ENCODE data around the gene CCSER1.

DNA sequence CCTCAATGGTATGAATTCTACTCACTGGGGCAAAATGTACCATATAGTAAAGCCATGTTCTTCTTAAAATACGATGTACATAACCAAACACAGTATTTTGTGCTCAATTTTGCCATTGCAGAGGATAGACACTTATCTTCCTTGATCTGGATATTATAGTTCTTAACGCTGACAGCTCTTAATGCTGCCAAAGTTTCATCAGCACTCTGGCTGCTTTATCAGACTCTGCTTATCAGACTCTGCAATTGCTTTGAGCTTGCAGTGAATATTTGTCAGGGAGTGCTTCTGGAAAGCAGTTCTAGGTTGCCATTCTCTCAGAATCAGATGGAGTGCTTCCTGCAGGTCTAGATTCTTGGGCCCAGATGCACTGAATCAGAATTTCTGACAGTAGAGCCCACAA, 863.1 kb downstream of the CCSER1 start:
- TF ChIP-seq, protein P1, sequence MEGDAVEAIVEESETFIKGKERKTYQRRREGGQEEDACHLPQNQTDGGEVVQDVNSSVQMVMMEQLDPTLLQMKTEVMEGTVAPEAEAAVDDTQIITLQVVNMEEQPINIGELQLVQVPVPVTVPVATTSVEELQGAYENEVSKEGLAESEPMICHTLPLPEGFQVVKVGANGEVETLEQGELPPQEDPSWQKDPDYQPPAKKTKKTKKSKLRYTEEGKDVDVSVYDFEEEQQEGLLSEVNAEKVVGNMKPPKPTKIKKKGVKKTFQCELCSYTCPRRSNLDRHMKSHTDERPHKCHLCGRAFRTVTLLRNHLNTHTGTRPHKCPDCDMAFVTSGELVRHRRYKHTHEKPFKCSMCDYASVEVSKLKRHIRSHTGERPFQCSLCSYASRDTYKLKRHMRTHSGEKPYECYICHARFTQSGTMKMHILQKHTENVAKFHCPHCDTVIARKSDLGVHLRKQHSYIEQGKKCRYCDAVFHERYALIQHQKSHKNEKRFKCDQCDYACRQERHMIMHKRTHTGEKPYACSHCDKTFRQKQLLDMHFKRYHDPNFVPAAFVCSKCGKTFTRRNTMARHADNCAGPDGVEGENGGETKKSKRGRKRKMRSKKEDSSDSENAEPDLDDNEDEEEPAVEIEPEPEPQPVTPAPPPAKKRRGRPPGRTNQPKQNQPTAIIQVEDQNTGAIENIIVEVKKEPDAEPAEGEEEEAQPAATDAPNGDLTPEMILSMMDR (conservative IDR thresholded peaks at IDR 0.05 in 1 of 2, IDR thresholded peaks at IDR 0.05 in 1 of 2; ENCODE audit: extremely low read depth in 1 of 2, insufficient read depth in 1 of 2, low read depth in 1 of 2, low read length in 2 of 2), result no peak
- TF ChIP-seq EZH2 (IDR thresholded peaks at IDR 0.05; ENCODE audit: borderline replicate concordance, low read length), result no peak

All from mammary epithelial cell (primary cell).